Vagina (tissue), 2 donors: ENCODE measurements around the gene CLSTN1.

Source experiments
- POLR2A ChIP-seq, 2 donors: fragments of 450-650 bp; IDR thresholded peaks; one replicate each; pipeline ENCODE4 v1.6.1; 2017; ENCODE audit warnings: antibody characterized with exemption in 2 of 2, mild to moderate bottlenecking in 2 of 2, moderate library complexity in 2 of 2
- TF ChIP-seq, protein P1 (sequence below), 3 experiments: fragments of 450-650 bp in 2 of 3; fragments of 200-600 bp in 1 of 3; sonication (generic) in 1 of 3; IDR thresholded peaks; one replicate each; pipeline ENCODE4 v1.5.1; 2017 to 2019; ENCODE audit warnings: antibody characterized with exemption in 3 of 3, mild to moderate bottlenecking in 2 of 3, moderate library complexity in 2 of 3

DNA sequence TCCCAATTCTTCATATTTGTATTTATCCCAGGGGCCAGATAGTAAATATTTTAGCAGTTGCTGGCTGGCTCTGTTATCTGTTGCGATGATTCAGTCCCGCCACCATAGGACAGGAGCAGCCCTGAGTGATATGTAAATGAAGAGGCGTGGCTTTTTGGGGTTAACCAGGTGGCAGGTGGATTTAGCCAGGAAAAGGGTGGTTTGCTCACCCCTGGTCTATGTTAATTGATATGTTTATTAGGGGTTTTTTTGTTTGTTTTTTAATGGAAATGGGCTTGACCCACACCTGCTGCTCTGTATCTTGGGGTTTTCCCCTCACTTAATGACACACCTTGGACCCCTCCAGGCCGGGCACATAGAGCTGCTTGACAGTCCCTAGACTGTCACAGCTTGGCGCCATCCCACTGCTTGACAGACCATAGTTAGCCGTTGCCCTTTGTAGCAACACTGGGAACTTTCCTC, 109.5 kb downstream of the CLSTN1 start:
- TF ChIP-seq, protein P1, sequence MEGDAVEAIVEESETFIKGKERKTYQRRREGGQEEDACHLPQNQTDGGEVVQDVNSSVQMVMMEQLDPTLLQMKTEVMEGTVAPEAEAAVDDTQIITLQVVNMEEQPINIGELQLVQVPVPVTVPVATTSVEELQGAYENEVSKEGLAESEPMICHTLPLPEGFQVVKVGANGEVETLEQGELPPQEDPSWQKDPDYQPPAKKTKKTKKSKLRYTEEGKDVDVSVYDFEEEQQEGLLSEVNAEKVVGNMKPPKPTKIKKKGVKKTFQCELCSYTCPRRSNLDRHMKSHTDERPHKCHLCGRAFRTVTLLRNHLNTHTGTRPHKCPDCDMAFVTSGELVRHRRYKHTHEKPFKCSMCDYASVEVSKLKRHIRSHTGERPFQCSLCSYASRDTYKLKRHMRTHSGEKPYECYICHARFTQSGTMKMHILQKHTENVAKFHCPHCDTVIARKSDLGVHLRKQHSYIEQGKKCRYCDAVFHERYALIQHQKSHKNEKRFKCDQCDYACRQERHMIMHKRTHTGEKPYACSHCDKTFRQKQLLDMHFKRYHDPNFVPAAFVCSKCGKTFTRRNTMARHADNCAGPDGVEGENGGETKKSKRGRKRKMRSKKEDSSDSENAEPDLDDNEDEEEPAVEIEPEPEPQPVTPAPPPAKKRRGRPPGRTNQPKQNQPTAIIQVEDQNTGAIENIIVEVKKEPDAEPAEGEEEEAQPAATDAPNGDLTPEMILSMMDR (IDR thresholded peaks at IDR 0.05): no peak
- TF ChIP-seq POLR2A (IDR thresholded peaks at IDR 0.05): no peak
